HEK293 (cell line): Measurements from ENCODE around the gene EPS8L1.

Experiments
- CTCF ChIA-PET: fragments of 350-600 bp; formaldehyde crosslinking; extraction: SDS; loops from one replicate; lab custom pipeline; 2021; ENCODE audit warnings: antibody characterized with exemption; lab: Yijun Ruan, JAX
- POLR2A ChIA-PET: fragments of 300-600 bp; formaldehyde crosslinking; extraction: SDS; loops from one replicate; lab custom pipeline; 2020; ENCODE audit warnings: antibody characterized with exemption, inconsistent platforms; lab: Yijun Ruan, JAX
- H3K27ac ChIP-seq: fragments of 200-500 bp; sonication (Bioruptor generic); 2 replicates; pipeline ENCODE4 v1.5.1; 2014; ENCODE audit warnings: low read depth, low read length, control low read depth, inconsistent platforms; ENCODE audit errors: extremely low read depth
- H3K36me3 ChIP-seq, 2 experiments: fragments of 200-500 bp in 1 of 2; sonication (Bioruptor generic) in 1 of 2; 1 replicate in 1 of 2; 2 replicates in 1 of 2; pipeline ENCODE4 v1.5.1; 2014 to 2017; ENCODE audit warnings: inconsistent platforms in 2 of 2, low read length in 2 of 2; ENCODE audit not compliant: control insufficient read depth in 2 of 2, insufficient read depth in 1 of 2
- H3K4me1 ChIP-seq: fragments of 200-500 bp; sonication (Bioruptor generic); 2 replicates; pipeline ENCODE4 v1.5.1; 2014; ENCODE audit warnings: mild to moderate bottlenecking, low read length, inconsistent platforms; ENCODE audit not compliant: control insufficient read depth, insufficient read depth
- H3K4me3 ChIP-seq: 2 replicates; pipeline ENCODE4 v1.5.1; 2011; ENCODE audit warnings: low read depth, mild to moderate bottlenecking, control low read depth, low read length, moderate library complexity
- H3K9me3 ChIP-seq: fragments of 200-500 bp; sonication (Bioruptor generic); 2 replicates; pipeline ENCODE4 v1.5.1; 2014; ENCODE audit warnings: low read depth, low read length, inconsistent platforms; ENCODE audit not compliant: control insufficient read depth, insufficient read depth
- BCL6B ChIP-seq: fragments of 450-650 bp; formaldehyde crosslinking; IDR thresholded peaks from 2 replicates; pipeline ENCODE4 v1.5.1; 2017; ENCODE audit warnings: missing biosample characterization, missing genetic modification characterization
- GLIS1 ChIP-seq: fragments of 450-650 bp; formaldehyde crosslinking; IDR thresholded peaks from 2 replicates; pipeline ENCODE4 v1.5.1; 2016; ENCODE audit warnings: missing biosample characterization, missing genetic modification characterization
- HOXC10 ChIP-seq: sonication (generic); formaldehyde crosslinking; IDR thresholded peaks from 2 replicates; pipeline ENCODE4 v1.8.1; 2023; ENCODE audit warnings: mild to moderate bottlenecking, missing genetic modification reagents
- KLF17 ChIP-seq: fragments of 450-650 bp; formaldehyde crosslinking; IDR thresholded peaks from 2 replicates; pipeline ENCODE4 v1.5.1; 2016; ENCODE audit warnings: missing biosample characterization, missing genetic modification characterization
- REPIN1 ChIP-seq: fragments of 450-650 bp; formaldehyde crosslinking; IDR thresholded peaks from 2 replicates; pipeline ENCODE4 v1.5.1; 2017; ENCODE audit warnings: missing biosample characterization, missing genetic modification characterization, low read depth
- ZBTB1 ChIP-seq: fragments of 450-650 bp; formaldehyde crosslinking; IDR thresholded peaks from 2 replicates; pipeline ENCODE4 v1.5.1; 2016; ENCODE audit warnings: missing biosample characterization, missing genetic modification characterization
- ZBTB17 ChIP-seq: fragments of 450-650 bp; formaldehyde crosslinking; IDR thresholded peaks from 2 replicates; pipeline ENCODE4 v1.5.1; 2016; ENCODE audit warnings: missing biosample characterization, missing genetic modification characterization
- ZBTB44 ChIP-seq: fragments of 450-650 bp; IDR thresholded peaks from 2 replicates; pipeline ENCODE4 v1.5.1; 2018; ENCODE audit warnings: missing biosample characterization, mild to moderate bottlenecking, missing genetic modification characterization
- ZIC2 ChIP-seq: fragments of 450-650 bp; formaldehyde crosslinking; IDR thresholded peaks from 2 replicates; pipeline ENCODE4 v1.5.1; 2016; ENCODE audit warnings: missing biosample characterization, missing genetic modification characterization
- ZNF112 ChIP-seq: fragments of 450-650 bp; formaldehyde crosslinking; IDR thresholded peaks from 2 replicates; pipeline ENCODE4 v1.5.0; 2017; ENCODE audit warnings: missing biosample characterization, missing genetic modification characterization
- ZNF23 ChIP-seq: fragments of 450-650 bp; formaldehyde crosslinking; IDR thresholded peaks from 2 replicates; pipeline ENCODE4 v1.5.1; 2016; ENCODE audit warnings: missing biosample characterization, missing genetic modification characterization, borderline replicate concordance
- ZNF26 ChIP-seq: fragments of 450-650 bp; formaldehyde crosslinking; IDR thresholded peaks from 2 replicates; pipeline ENCODE4 v1.5.1; 2016; ENCODE audit warnings: missing biosample characterization, missing genetic modification characterization
- ZNF350 ChIP-seq: fragments of 450-650 bp; formaldehyde crosslinking; IDR thresholded peaks from 2 replicates; pipeline ENCODE4 v1.5.0; 2017; ENCODE audit warnings: missing biosample characterization, mild to moderate bottlenecking, missing genetic modification characterization
- ZNF391 ChIP-seq: fragments of 450-650 bp; formaldehyde crosslinking; IDR thresholded peaks from 2 replicates; pipeline ENCODE4 v1.5.1; 2016; ENCODE audit warnings: low read depth, missing biosample characterization, missing genetic modification characterization, borderline replicate concordance
- ZNF394 ChIP-seq: fragments of 450-650 bp; formaldehyde crosslinking; IDR thresholded peaks from 2 replicates; pipeline ENCODE4 v1.5.1; 2016; ENCODE audit warnings: missing biosample characterization, missing genetic modification characterization, mild to moderate bottlenecking, moderate library complexity, borderline replicate concordance
- ZNF501 ChIP-seq: fragments of 450-650 bp; formaldehyde crosslinking; IDR thresholded peaks from 2 replicates; pipeline ENCODE4 v1.5.1; 2016; ENCODE audit warnings: missing biosample characterization, missing genetic modification characterization
- ZNF561 ChIP-seq: fragments of 450-650 bp; IDR thresholded peaks from 2 replicates; pipeline ENCODE4 v1.5.1; 2018; ENCODE audit warnings: missing biosample characterization, missing genetic modification characterization, borderline replicate concordance
- ZNF585B ChIP-seq: fragments of 450-650 bp; formaldehyde crosslinking; IDR thresholded peaks from 2 replicates; pipeline ENCODE4 v1.5.1; 2016; ENCODE audit warnings: missing biosample characterization, missing genetic modification characterization
- ZNF596 ChIP-seq: fragments of 450-650 bp; IDR thresholded peaks from 2 replicates; pipeline ENCODE4 v1.5.0; 2018; ENCODE audit warnings: missing biosample characterization, mild to moderate bottlenecking, missing genetic modification characterization, moderate library complexity
- ZSCAN18 ChIP-seq: fragments of 450-650 bp; formaldehyde crosslinking; IDR thresholded peaks from 2 replicates; pipeline ENCODE4 v1.5.1; 2016; ENCODE audit warnings: missing biosample characterization, missing genetic modification characterization
- TF ChIP-seq, protein P1 (sequence below): fragments of 450-650 bp; formaldehyde crosslinking; IDR thresholded peaks from 2 replicates; pipeline ENCODE4 v1.5.1; 2016; ENCODE audit warnings: missing biosample characterization, missing genetic modification characterization, low read depth

The EPS8L1 gene

DNA sequence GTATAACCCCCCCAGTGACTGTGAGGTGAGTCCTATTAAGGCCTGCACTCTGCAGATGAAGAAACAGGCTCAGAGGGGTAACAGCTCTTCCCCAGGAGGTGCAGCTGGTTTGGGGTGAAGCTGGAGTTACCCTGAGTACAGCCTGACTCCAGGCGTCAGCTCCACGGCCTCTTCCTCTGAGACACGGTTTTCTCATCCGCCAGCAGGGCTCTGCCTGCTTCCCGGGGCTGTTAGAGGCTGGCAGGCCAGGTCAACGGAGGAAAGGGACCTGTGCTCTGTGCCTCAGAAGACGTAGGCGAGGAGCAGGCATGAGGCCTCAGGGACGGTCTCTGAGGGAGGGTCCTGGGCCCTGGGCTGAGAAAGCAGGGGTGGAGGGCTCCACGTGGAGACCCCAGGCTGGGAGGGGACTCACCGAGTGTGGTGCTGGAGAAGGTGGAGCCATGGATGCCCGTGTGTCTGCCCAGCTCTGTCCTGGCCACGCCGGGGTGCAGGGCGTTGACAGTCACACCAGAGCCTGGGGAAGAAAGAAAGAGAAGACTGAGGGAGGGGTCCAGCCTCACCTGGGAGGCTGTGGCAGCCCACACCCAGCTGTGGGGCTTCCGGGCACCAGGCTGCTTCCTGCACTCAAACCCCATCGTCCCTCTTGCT is 28.6 kb upstream of the EPS8L1 start:
- H3K4me1 ChIP-seq: no peaks in the 10 kb centered on the region
- CTCF ChIA-PET: interaction anchor here (0.7 kb wide), 2 partner anchors 421 to 656 kb away, joined by 3 read pairs; no protein-coding TSS in a partner anchor
- H3K9me3 ChIP-seq: no peaks in the 10 kb centered on the region
- H3K4me3 ChIP-seq: no peak overlapping the region
- POLR2A ChIA-PET: no interaction called here
- peaks cover 14 to 70% of the 10 kb centered on the region in 2 experiments; a peak in 2 of 3 replicates for H3K36me3 ChIP-seq
- no peak for TF ChIP-seq ZNF26 (tag by site-specific recombination)
- no peak for TF ChIP-seq REPIN1 (tag by site-specific recombination)
- TF ChIP-seq ZBTB1 (tag by site-specific recombination): no peak
- TF ChIP-seq ZNF350 (tag by site-specific recombination): no peak
- no peak for TF ChIP-seq ZNF112 (tag by site-specific recombination)
- TF ChIP-seq HOXC10 (CRISPR knock-in tag): no peak
- TF ChIP-seq GLIS1 (tag by site-specific recombination): no peak
- no peak for TF ChIP-seq ZSCAN18 (tag by site-specific recombination)
- no peak overlapping the region for H3K27ac ChIP-seq

GRCh38 chr19:55047951-55048350 is 27.7 kb upstream of the EPS8L1 start:
- Histone ChIP-seq H3K9me3 (no peaks in the 10 kb centered on the region), H3K27ac (no peak overlapping the region), H3K36me3 (peaks cover 16 to 64% of the 10 kb centered on the region in 2 experiments; a peak in 2 of 3 replicates), H3K4me3 (no peak overlapping the region), H3K4me1 (no peaks in the 10 kb centered on the region)
- TF ChIP-seq, protein P1, sequence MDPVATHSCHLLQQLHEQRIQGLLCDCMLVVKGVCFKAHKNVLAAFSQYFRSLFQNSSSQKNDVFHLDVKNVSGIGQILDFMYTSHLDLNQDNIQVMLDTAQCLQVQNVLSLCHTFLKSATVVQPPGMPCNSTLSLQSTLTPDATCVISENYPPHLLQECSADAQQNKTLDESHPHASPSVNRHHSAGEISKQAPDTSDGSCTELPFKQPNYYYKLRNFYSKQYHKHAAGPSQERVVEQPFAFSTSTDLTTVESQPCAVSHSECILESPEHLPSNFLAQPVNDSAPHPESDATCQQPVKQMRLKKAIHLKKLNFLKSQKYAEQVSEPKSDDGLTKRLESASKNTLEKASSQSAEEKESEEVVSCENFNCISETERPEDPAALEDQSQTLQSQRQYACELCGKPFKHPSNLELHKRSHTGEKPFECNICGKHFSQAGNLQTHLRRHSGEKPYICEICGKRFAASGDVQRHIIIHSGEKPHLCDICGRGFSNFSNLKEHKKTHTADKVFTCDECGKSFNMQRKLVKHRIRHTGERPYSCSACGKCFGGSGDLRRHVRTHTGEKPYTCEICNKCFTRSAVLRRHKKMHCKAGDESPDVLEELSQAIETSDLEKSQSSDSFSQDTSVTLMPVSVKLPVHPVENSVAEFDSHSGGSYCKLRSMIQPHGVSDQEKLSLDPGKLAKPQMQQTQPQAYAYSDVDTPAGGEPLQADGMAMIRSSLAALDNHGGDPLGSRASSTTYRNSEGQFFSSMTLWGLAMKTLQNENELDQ (tag by site-specific recombination): no peak
- TF ChIP-seq KLF17 (tag by site-specific recombination) (no peak), ZBTB44 (tag by site-specific recombination) (no peak), ZIC2 (tag by site-specific recombination) (no peak), ZBTB17 (peak; percentile 74), BCL6B (tag by site-specific recombination) (no peak), ZNF394 (no peak), ZNF596 (tag by site-specific recombination) (no peak), ZNF23 (tag by site-specific recombination) (peak; percentile 81; the same call in 1 of the 2 replicates), ZNF561 (tag by site-specific recombination) (no peak), ZNF501 (no peak), ZNF391 (no peak), ZNF585B (tag by site-specific recombination) (no peak)
- ChIA-PET CTCF (interaction anchor here (0.7 kb wide), 1 partner anchor 420 kb away, joined by 3 read pairs; no protein-coding TSS in a partner anchor), POLR2A (no interaction called here)
